GM19468 (cell line): Measurements from ENCODE around the gene VEGFB.

ENCODE experiments used
- ATAC-seq: cut with Tn5 transposase; IDR thresholded peaks from one replicate; pipeline ENCODE4 v1.9.1; 2021; ENCODE audit warnings: mild to moderate bottlenecking, moderate library complexity, moderate number of reproducible peaks; ENCODE audit not compliant: unreplicated experiment; ENCODE audit errors: extremely low read depth

The VEGFB gene

GRCh38 chr11:64210301-64211020 is 23.9 kb upstream of the VEGFB start:
- no peak for ATAC-seq

DNA sequence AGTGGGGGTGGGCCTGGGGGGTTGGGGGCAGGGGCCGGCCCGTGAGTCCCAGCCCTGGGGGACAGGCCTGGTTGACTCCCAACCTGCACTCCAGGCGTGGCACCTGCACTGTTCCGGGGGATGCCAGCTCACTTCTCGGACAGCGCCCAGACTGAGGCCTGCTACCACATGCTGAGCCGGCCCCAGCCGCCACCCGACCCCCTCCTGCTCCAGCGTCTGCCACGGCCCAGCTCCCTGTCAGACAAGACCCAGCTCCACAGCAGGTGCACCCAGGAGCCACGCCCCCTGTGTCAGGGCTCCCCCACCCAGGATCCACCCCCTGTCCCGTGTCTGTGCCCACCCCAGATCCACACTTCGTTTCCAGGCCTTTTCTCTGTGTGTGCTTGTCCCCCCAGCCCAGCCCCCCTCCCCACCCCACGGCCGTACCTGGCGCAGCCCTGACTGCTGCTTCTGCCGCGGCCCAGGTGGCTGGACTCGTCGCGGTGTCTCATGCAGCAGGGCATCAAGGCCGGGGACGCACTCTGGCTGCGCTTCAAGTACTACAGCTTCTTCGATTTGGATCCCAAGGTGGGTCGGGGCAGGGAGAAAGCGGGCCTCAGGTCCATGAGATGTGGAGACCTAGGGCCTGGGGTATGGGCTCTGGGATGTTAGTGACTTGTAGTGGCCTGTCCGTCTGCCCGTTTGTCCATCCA is 23.1 kb upstream of the VEGFB start:
- no peak for ATAC-seq

- no peak for ATAC-seq
Measured at GRCh38 chr11:64216879-64217278, 17.5 kb upstream of the VEGFB start.

- no peak for ATAC-seq
Measured at GRCh38 chr11:64218628-64219353, 15.6 kb upstream of the VEGFB start.

DNA sequence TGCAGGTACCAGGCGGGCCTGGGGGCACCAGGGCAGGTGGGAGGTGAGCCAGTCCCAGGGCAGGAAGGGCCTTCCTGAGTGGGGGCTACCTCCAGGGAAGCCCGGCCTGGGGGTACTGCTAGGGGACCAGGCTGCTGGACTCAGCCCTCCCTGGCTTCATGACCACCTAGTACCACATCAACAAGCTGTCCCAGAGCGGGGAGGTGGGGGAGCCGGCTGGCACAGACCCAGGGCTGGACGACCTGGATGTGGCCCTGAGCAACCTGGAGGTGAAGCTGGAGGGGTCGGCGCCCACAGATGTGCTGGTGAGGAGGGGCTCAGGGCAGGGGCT is 15.1 kb upstream of the VEGFB start:
- ATAC-seq, result no peak

DNA sequence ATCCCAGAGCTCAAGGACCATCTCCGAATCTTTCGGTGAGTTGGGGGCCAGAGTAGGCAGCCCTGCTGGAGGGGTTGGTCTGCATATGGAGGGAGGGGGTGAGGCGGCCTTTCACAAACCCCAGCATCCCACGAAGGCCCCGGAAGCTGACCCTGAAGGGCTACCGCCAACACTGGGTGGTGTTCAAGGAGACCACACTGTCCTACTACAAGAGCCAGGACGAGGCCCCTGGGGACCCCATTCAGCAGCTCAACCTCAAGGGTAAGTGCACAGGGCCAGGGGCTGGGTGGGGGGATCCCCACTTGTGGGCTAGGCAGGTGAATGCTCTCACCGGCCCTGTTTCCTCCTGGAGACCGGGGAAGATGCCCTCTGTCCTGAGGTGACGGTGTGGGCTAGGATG is 14.6 kb upstream of the VEGFB start:
- ATAC-seq, result no peak

- ATAC-seq, result no peak
Measured at GRCh38 chr11:64220271-64220670, 14.1 kb upstream of the VEGFB start.

GRCh38 chr11:64220798-64221197 is 13.6 kb upstream of the VEGFB start:
- ATAC-seq, result no peak

DNA sequence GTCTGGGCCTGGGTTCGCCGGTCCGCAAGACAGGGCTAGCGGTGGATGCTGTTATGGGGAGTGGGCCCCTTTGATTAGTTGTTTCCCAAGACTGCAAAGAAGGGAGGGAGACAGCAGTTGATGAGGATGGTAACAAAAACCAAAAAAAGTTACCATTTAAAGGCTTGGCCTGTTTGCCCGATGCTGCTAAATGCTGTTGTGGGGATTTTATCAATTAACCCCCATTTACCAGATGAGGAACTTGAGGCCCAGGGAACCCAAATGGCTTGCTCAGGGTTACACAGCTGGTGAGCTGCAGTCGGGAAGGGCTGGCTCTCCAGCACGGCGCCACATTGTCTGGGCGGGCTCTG is 11.8 kb upstream of the VEGFB start:
- no peak for ATAC-seq

DNA sequence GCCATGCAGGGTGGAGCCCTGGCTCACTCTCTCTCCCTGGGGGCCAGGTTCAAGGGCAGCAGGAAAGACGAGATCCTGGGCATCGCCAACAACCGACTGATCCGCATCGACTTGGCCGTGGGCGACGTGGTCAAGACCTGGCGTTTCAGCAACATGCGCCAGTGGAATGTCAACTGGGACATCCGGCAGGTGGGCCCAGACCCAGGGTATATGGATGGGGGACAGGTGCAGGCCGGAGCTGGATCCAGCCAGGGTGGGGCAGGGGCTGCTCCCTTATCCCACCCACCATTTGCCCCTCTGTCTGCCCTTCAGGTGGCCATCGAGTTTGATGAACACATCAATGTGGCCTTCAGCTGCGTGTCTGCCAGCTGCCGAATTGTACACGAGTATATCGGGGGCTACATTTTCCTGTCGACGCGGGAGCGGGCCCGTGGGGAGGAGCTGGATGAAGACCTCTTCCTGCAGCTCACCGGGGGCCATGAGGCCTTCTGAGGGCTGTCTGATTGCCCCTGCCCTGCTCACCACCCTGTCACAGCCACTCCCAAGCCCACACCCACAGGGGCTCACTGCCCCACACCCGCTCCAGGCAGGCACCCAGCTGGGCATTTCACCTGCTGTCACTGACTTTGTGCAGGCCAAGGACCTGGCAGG is 11.3 kb upstream of the VEGFB start:
- ATAC-seq, result no peak

GRCh38 chr11:64224151-64224890 is 10.1 kb upstream of the VEGFB start:
- no peak for ATAC-seq

DNA sequence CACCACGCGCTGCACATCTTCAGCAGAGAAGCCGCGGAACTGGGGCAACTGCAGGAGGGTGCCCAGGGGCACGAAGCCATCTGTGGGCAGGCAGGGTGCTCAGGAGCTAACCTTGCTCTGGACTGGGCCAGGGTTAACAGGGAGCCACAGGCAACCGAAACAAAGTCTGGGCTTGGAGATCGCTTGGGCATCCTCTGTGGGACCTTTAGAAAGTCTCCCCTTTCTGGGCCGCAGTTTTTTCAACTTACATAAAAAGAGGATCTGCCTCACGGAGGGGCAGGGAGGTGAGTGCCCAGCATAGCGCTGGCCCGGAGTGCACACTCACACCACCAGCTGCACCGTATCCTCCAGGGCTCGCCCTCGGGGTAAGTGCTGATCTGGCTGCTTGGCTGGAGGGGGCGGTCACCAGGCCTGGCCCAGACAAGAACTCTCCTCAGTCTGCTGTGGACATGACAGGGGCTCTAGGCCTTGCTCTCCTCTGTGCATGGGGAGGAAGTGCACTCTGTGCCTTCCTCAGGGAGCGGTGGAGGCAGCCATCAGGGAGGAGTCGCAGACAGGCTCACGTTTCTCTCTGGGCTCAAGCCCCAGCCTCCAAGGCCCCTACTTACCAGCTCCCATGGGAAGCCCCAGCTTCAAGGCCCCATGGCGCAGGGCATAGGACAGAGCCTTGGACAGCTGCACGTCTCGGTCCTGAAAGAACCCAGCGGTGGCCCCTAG is 9.3 kb upstream of the VEGFB start:
- ATAC-seq, result no peak

DNA sequence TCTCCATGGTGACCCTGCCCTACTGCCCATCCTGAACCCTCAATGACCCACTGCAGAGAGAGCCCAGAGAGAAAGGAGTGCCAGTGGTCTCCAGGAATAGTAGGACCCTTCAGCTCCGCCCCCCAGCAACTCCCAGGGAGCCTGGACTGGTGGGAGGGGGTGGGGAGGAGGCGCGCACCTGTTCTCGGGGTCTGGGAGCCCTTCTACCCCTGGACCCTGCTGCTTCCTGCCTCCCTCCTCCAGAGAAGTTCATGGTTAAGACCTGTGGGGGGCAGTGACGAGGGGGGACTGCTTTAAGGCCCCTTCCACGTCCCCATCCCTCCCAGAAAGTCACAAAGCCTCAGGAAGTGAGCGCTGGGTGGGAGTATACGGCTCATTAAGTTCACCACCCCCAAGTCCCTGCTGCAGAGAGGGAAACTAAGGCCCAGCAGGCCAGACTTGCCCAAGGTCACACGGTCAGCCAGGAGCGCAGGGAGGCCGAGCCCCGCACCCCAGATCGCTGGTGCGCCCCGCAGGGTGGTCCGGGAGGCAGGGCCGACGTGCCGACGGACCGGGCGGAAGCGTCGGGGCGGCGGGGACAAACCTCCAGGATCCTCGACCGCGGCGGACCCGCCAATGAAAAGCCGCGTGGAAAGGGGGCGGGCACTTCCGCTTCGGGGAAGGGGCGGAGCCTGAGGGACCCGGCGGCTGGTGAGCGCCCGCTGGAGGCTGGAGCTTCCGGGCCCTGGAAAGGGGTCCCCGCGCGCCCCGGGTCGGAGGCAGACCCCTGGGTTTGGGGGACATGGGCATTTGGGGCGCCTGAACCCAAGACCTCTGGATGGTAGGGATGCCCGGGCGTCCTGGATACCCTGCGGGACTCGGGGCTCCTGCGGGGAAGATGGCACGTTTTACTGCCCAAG is 8.5 kb upstream of the VEGFB start, which contains the start of the genes NUDT22 and TRPT1:
Gene NUDT22 (plus strand): TSS at position 667 of the 899 bp plus-strand sequence. CDS start 379 bp downstream, outside the sequence.
Gene TRPT1 (minus strand): TSS at position 579 of the 899 bp plus-strand sequence. CDS start 326 bp downstream, at position 253.
- no peak for ATAC-seq

DNA sequence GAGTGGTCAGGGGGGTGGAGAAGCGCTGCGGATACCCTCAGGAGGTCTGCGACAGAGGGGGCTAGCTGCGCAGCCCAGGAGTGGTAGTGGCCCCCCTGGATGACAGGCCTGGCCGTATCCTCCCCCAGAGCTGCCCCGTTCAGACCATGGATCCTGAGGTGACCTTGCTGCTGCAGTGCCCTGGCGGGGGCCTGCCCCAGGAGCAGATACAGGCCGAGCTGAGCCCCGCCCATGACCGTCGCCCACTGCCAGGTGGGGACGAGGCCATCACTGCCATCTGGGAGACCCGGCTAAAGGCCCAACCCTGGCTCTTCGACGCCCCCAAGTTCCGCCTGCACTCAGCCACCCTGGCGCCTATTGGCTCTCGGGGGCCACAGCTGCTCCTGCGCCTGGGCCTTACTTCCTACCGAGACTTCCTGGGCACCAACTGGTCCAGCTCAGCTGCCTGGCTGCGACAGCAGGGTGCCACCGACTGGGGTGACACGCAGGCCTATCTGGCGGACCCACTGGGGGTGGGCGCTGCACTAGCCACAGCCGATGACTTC is 7.8 kb upstream of the VEGFB start:
- no peak for ATAC-seq

DNA sequence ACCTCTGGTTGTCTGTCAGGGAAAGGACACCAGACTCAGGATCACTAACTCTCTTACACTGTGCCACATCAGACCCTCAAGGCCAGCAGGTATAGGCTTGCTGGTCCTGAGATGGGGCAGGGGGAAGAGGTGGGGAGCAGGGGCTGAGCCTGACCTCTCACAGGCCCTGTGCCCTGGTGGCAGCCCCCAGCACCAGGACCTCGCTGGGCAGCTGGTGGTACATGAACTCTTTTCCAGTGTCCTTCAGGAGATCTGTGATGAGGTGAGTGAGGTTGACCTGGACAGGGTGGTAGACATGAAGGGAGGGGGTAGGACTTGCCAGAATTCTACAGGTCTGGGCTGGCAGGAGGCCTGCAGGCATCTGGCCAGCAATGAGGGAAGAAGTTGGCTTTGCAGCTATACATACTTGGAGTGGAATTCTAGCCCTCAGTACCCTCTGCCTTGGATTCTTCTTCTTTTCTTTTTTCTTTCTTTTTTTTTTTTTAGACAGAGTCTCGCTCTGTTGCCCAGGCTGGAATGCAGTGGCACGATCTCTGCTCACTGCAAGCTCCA is 6.9 kb upstream of the VEGFB start:
- no peak for ATAC-seq

DNA sequence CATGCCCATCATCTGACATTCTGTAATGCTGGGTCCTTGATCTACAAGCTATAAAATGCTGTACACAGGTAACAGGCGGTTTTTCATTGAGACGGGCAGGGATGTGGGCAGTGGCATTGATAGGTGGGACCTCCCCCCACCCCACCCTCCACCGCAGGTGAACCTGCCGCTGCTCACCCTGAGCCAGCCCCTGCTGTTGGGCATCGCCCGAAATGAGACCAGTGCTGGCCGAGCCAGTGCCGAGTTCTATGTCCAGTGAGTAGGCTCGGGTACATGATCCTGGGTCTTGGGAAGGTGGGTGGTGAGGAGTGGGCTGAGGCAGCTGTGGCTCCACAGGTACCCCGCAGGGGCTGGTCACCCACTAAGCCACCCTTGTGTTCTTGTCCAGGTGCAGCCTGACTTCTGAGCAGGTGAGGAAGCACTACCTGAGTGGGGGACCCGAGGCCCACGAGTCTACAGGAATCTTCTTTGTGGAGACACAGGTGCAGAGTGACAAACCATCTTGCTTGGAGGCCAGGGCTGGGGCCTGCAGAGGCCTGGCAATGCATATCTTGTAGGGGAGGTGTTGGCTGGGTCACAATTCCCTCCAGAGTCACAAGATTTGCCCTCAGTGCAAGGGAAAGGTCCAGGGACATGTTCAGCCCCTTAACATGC is 5.2 kb upstream of the VEGFB start:
- ATAC-seq, result no peak

GRCh38 chr11:64229744-64230170 is 4.6 kb upstream of the VEGFB start:
- no peak for ATAC-seq
